AG09319 (cell line): ENCODE results near the gene C9orf43.

Source experiments
- DNase-seq: peaks from one replicate; pipeline ENCODE4 v3.0.0-alpha.2; 2010; ENCODE audit warnings: low read depth; ENCODE audit errors: extremely low read depth
- CTCF ChIP-seq: IDR thresholded peaks from 2 replicates; pipeline ENCODE4 v1.5.1; 2011; ENCODE audit warnings: low read depth, mild to moderate bottlenecking, inconsistent platforms, low read length, moderate library complexity

C9orf43 gene

GRCh38 chr9:113369855-113370140, 40.7 kb upstream of the C9orf43 start:
- no peak for DNase-seq
- TF ChIP-seq CTCF, result no peak

GRCh38 chr9:113370806-113371325, 39.7 kb upstream of the C9orf43 start:
- no peak for DNase-seq
- no peak for TF ChIP-seq CTCF

- DNase-seq, result no peak
- TF ChIP-seq CTCF, result no peak
Observed at GRCh38 chr9:113372059-113372458, 38.5 kb upstream of the C9orf43 start.

- no peak for DNase-seq
- TF ChIP-seq CTCF, result no peak
Observed at GRCh38 chr9:113373256-113373655, 37.3 kb upstream of the C9orf43 start.

GRCh38 chr9:113373676-113374392, 36.7 kb upstream of the C9orf43 start:
- no peak for DNase-seq
- no peak for TF ChIP-seq CTCF

GRCh38 chr9:113375057-113376023, 35.2 kb upstream of the C9orf43 start:
- no peak for DNase-seq

More at GRCh38 chr9:113375057-113376023, 35.2 kb upstream of the C9orf43 start:
- TF ChIP-seq CTCF, result no peak
